Prostate gland (tissue), 2 donors: ENCODE measurements around the gene KMO.

Source experiments
- CTCF ChIP-seq, 4 experiments: fragments of 200-600 bp in 2 of 4; fragments of 450-650 bp in 2 of 4; sonication (generic) in 2 of 4; IDR thresholded peaks; 1 replicate in 3 of 4; 2 replicates in 1 of 4; pipeline ENCODE4 v1.5.1; 2016 to 2019; ENCODE audit warnings: antibody characterized with exemption in 4 of 4, mild to moderate bottlenecking in 2 of 4, moderate library complexity in 2 of 4
- POLR2A ChIP-seq: fragments of 450-650 bp; IDR thresholded peaks from one replicate; pipeline ENCODE4 v1.6.1; 2016; ENCODE audit warnings: antibody characterized with exemption, mild to moderate bottlenecking
- POLR2AphosphoS5 ChIP-seq: sonication (generic); formaldehyde crosslinking; IDR thresholded peaks from one replicate; pipeline ENCODE4 v1.6.1; 2017; ENCODE audit warnings: antibody characterized with exemption

- TF ChIP-seq CTCF (IDR thresholded peaks at IDR 0.05) (no peak), POLR2AphosphoS5 (peak; percentile 24), POLR2A (no peak)
Measured at GRCh38 chr1:241542199-241542907, 10.2 kb downstream of the KMO start.
